Body of pancreas (tissue), 4 donors: ENCODE results near the gene PAOX. TPM values are rescaled to one million over a fixed set of nuclear protein-coding genes. Genes with fewer than 3 reads are reported as not detected.

Experiments
- ATAC-seq: fragments of 150-250 bp; one replicate; pipeline ENCODE4 v1.9.1; 2016
- DNase-seq, 4 donors: peaks; one replicate each; pipeline ENCODE4 v3.0.0-alpha.2; 2019
- H3K27ac ChIP-seq, 4 donors: fragments of 200-600 bp; sonication (generic); 1 replicate in 3 of 4; 2 replicates in 1 of 4; pipeline versions ENCODE4 v1.5.1 to v1.6.1; 2016 to 2019; ENCODE audit warnings: mild to moderate bottlenecking in 1 of 4, mixed read lengths in 1 of 4, moderate library complexity in 1 of 4
- H3K27me3 ChIP-seq, 2 donors: fragments of 200-600 bp; sonication (generic); one replicate each; pipeline ENCODE4 v1.6.0; 2016; ENCODE audit warnings: mild to moderate bottlenecking in 1 of 2
- H3K36me3 ChIP-seq, 2 donors: fragments of 200-600 bp; sonication (generic); replicated peaks in 1 of 2; 2 replicates each; pipeline ENCODE4 v1.5.1; 2016; ENCODE audit warnings: low read depth in 2 of 2; ENCODE audit not compliant: insufficient read depth in 1 of 2
- H3K4me1 ChIP-seq: fragments of 200-600 bp; sonication (generic); one replicate; pipeline ENCODE4 v1.6.0; 2016
- H3K4me3 ChIP-seq, 2 donors: fragments of 200-600 bp; sonication (generic); 1 replicate in 1 of 2; 2 replicates in 1 of 2; pipeline ENCODE4 v1.5.1; 2016 to 2019
- H3K9me3 ChIP-seq, 3 donors: fragments of 200-600 bp; sonication (generic); 1 replicate in 2 of 3; 2 replicates in 1 of 3; pipeline ENCODE4 v1.5.1; 2016
- CTCF ChIP-seq, 7 experiments: fragments of 450-650 bp in 4 of 7; fragments of 200-600 bp in 3 of 7; sonication (generic) in 3 of 7; IDR thresholded peaks; one replicate each; pipeline ENCODE4 v1.5.1; 2016 to 2019; ENCODE audit warnings: antibody characterized with exemption in 7 of 7
- POLR2A ChIP-seq, 3 donors: fragments of 450-650 bp; IDR thresholded peaks; one replicate each; pipeline ENCODE4 v1.6.1; 2016; ENCODE audit warnings: antibody characterized with exemption in 3 of 3, mild to moderate bottlenecking in 2 of 3
- WGBS, 2 donors: methylation state at CpG; one replicate each; pipeline ENCODE4 v1.1.5; 2017; 5-methylcytosine and 5-hydroxymethylcytosine counted together
- intact Hi-C: fragments of 100-400 bp; cut with DNase I; formaldehyde crosslinking; loops from one replicate; pipeline ENCODE4 v1.15.1; 2023
- total RNA-seq, 2 donors: library from RNA; depleted of rRNA; stranded (reverse); fragments of >200 nt; gene quantifications; one replicate each; pipeline ENCODE4 v1.1.0, GENCODE V29; 2016

PAOX gene
- total RNA-seq, 2 donors from 2014 or later, result 8.3 to 9.6 TPM

GRCh38 chr10:133401981-133402725, 23.1 kb downstream of the PAOX start:
- Histone ChIP-seq H3K4me1 (no peaks in the 10 kb centered on the region), H3K27me3 (no peaks in the 10 kb centered on the region), H3K9me3 (no peaks in the 10 kb centered on the region), H3K4me3 (no peak overlapping the region), H3K27ac (no peak overlapping the region), H3K36me3 (peaks cover 10 to 12% of the 10 kb centered on the region in 2 donors)
- TF ChIP-seq POLR2A (IDR thresholded peaks at IDR 0.05) (no peak), CTCF (IDR thresholded peaks at IDR 0.05) (no peak)
- intact Hi-C loops, result no loop called here
- ATAC-seq, result no peak
- 92 to 96% methylated on average over 8 to 20 of the region's 21 CpGs for whole genome bisulfite sequencing, 2 donors
- DNase-seq, result no peak

GRCh38 chr10:133403359-133403758, 24.3 kb downstream of the PAOX start:
- H3K4me3 ChIP-seq, result no peak overlapping the region
- H3K36me3 ChIP-seq, result peaks cover 10 to 12% of the 10 kb centered on the region in 2 donors
- H3K9me3 ChIP-seq, result no peaks in the 10 kb centered on the region
- no peak overlapping the region for H3K27ac ChIP-seq
- 83 to 84% methylated on average over 13 to 16 of the region's 16 CpGs for WGBS, 2 donors
- TF ChIP-seq POLR2A (IDR thresholded peaks at IDR 0.05), result no peak
- TF ChIP-seq CTCF (IDR thresholded peaks at IDR 0.05), result no peak
- no peaks in the 10 kb centered on the region for H3K27me3 ChIP-seq
- no peaks in the 10 kb centered on the region for H3K4me1 ChIP-seq
- intact Hi-C loops, result no loop called here
- DNase-seq (no peak), ATAC-seq (no peak)

- Histone ChIP-seq H3K36me3 (peaks cover 10 to 12% of the 10 kb centered on the region in 2 donors), H3K4me3 (no peak overlapping the region), H3K27ac (no peak overlapping the region), H3K4me1 (no peaks in the 10 kb centered on the region), H3K9me3 (no peaks in the 10 kb centered on the region), H3K27me3 (no peaks in the 10 kb centered on the region)
- ATAC-seq (no peak), DNase-seq (no peak)
- WGBS, 2 donors, result 93 to 94% methylated on average over 5 of the region's 5 CpGs
- TF ChIP-seq POLR2A (IDR thresholded peaks at IDR 0.05) (no peak), CTCF (IDR thresholded peaks at IDR 0.05) (no peak)
- intact Hi-C loops, result no loop called here
Observed at GRCh38 chr10:133403784-133404183, 24.7 kb downstream of the PAOX start.

GRCh38 chr10:133405272-133405671, 26.2 kb downstream of the PAOX start:
- Histone ChIP-seq H3K9me3 (no peaks in the 10 kb centered on the region), H3K4me1 (no peaks in the 10 kb centered on the region), H3K27me3 (no peaks in the 10 kb centered on the region), H3K4me3 (no peak overlapping the region), H3K27ac (no peak overlapping the region), H3K36me3 (peaks cover 5 to 12% of the 10 kb centered on the region in 2 donors)
- WGBS, 2 donors, result 40 to 48% methylated on average over 2 of the region's 2 CpGs
- ATAC-seq, result no peak
- no peak for DNase-seq
- TF ChIP-seq CTCF (IDR thresholded peaks at IDR 0.05) (no peak), POLR2A (IDR thresholded peaks at IDR 0.05) (no peak)
- intact Hi-C loops, result no loop called here
